Endothelial cell of umbilical vein (primary cell): Measurements from ENCODE around the gene TTC33.

Experiments
- POLR2A ChIP-seq: IDR thresholded peaks from 2 replicates; pipeline ENCODE4 v1.6.1; 2012; ENCODE audit warnings: low read depth, mild to moderate bottlenecking, control low read depth, low read length
- POLR2AphosphoS5 ChIP-seq: IDR thresholded peaks from 2 replicates; pipeline ENCODE4 v1.6.1; 2012; ENCODE audit warnings: low read depth, mild to moderate bottlenecking, control low read depth, low read length, moderate library complexity; ENCODE audit not compliant: insufficient read depth
- TF ChIP-seq, protein P1 (sequence below), 2 donors: IDR thresholded peaks; 1 replicate in 1 of 2; 2 replicates in 1 of 2; pipeline ENCODE4 v1.5.1; 2011; ENCODE audit warnings: low read length in 2 of 2, mild to moderate bottlenecking in 2 of 2, moderate library complexity in 2 of 2, control low read depth in 1 of 2, inconsistent platforms in 1 of 2, low read depth in 1 of 2; ENCODE audit not compliant: insufficient read depth in 1 of 2; ENCODE audit errors: extremely low read depth in 1 of 2

DNA sequence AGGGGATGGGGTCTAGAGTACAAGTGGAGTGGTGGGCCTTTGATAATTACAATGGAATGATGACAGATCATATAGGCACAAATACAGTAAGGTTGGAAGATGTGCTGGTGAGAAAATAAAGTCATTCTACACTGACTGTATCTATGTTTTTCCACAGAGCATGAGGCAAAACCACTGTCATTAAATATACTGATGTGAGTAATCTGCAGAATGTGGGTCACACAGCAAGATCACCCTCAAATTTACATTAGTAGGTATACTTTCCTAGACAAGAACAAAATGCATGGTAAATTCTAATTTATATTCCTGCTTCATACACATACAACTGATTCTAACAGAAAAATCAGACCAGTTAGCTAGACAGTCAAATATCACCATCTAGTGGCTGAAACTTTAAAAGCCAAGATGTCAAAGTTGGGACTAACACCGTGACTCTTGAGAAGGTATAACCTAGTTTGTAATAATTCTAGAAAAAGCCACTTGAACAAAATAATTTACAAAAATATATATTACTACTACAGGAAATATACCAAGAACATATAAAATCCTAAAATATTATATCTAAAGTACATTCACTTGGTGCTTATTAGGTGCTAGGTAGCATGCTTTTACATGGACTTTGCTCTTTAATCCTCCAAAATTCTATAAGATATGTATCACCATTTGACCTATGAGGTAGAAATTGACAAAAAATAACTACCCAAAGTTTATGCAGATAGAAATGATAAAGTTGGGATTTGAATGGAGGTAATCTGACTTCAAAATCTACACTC, 19.5 kb downstream of the TTC33 start:
- TF ChIP-seq, protein P1, sequence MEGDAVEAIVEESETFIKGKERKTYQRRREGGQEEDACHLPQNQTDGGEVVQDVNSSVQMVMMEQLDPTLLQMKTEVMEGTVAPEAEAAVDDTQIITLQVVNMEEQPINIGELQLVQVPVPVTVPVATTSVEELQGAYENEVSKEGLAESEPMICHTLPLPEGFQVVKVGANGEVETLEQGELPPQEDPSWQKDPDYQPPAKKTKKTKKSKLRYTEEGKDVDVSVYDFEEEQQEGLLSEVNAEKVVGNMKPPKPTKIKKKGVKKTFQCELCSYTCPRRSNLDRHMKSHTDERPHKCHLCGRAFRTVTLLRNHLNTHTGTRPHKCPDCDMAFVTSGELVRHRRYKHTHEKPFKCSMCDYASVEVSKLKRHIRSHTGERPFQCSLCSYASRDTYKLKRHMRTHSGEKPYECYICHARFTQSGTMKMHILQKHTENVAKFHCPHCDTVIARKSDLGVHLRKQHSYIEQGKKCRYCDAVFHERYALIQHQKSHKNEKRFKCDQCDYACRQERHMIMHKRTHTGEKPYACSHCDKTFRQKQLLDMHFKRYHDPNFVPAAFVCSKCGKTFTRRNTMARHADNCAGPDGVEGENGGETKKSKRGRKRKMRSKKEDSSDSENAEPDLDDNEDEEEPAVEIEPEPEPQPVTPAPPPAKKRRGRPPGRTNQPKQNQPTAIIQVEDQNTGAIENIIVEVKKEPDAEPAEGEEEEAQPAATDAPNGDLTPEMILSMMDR (IDR thresholded peaks at IDR 0.05; ENCODE audit: extremely low read depth in 1 of 2, insufficient read depth in 1 of 2, low read depth in 1 of 2, low read length in 2 of 2) = peak; percentile 40 to 50
- TF ChIP-seq POLR2A (no peak), POLR2AphosphoS5 (no peak)
